Amniotic stem cell (primary cell): ENCODE results near the gene DLAT.
"Not testable (repeated sequence)": the region's sequence is repeated elsewhere in the genome, so short reads cannot be mapped to it uniquely, and the experiment has no call there.

Source experiments
- DNase-seq: peaks from one replicate; lab custom pipeline; 2025; lab: John Stamatoyannopoulos, UW

Gene DLAT

GRCh38 chr11:112024773-112025678 is at the start of gene DLAT:
Gene DLAT, plus strand, starts transcription at chr11:112025408. Its CDS starts 65 bp downstream, at chr11:112025473.
- DNase-seq, result no peak

DNA sequence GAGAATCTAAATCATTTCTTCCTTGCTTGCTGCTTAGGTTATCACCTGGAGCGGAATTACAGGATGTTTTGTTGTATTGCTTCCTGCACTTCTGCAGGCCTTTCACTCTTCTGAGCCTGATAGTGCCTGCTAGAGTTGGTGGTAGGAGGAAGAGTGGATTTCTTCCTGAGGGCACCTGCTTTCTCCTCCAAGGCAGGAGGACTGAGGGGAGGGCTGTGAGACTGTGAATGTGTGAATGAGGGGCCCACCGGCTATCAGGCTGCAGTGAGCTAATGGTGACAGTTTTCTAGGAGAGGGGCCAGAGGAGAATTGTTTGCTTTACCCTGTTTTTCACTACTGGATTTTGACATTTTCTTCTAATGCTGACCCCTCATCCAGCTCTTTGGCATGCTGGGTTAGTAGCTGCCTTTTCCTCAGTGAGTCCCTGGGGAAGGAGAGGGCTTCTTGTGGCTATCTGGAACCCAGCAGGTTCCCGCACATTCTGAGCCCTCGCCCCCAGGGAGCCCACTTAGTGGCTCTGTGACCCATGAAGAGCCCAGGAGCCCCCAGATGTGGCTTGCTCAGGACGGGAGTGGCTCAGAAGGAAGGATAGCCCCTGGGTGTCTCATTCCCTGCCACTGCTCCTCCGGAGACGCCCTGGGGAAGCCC is 49.0 kb upstream of the DLAT start:
- DNase-seq, result no peak

- DNase-seq, result no peak
Observed at GRCh38 chr11:111976767-111977145, 48.5 kb upstream of the DLAT start.

DNA sequence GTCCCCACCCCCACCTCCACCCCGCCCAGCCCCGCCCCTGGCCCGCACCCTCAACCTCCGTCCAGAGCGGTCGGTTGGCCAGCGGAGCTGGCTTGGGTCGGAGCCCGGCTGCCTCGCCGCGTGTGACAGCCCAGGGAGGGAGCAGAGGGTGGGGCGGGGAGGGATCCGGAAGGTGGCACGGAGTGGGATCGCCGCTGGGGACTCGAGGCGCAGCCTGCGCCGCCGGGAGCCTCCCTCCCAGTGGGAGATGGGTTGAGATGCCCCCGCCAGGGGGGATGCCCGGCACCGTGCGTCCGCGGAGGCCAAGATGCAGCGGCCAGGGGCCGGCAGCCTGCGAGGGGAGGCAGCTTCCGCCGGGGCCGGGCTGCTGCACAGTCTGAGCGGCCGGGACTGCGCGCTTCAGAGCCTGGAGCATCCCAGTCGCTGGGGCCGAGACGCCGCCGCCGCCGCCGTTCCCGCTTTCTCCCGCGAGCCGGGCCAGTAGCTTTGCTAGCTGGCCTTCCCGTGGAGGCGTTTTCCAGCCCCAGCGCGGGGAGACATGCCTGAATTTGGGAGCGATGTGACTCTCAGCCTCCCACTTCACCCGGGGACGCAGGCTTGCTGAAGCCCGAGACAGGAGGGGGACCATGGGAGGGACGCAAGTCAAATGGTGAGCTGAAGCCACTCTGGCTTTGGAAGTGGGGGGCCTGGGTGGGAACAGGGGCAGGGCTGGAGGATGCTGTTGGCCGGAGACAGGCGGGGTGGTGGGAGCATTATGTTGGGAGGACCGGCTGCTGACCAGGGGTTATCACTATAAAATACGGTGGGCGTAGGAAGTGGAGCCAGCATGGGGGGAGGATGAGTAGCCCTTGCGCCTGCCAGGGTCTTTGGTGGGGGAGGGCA is 47.8 kb upstream of the DLAT start:
- DNase-seq, result no peak

DNA sequence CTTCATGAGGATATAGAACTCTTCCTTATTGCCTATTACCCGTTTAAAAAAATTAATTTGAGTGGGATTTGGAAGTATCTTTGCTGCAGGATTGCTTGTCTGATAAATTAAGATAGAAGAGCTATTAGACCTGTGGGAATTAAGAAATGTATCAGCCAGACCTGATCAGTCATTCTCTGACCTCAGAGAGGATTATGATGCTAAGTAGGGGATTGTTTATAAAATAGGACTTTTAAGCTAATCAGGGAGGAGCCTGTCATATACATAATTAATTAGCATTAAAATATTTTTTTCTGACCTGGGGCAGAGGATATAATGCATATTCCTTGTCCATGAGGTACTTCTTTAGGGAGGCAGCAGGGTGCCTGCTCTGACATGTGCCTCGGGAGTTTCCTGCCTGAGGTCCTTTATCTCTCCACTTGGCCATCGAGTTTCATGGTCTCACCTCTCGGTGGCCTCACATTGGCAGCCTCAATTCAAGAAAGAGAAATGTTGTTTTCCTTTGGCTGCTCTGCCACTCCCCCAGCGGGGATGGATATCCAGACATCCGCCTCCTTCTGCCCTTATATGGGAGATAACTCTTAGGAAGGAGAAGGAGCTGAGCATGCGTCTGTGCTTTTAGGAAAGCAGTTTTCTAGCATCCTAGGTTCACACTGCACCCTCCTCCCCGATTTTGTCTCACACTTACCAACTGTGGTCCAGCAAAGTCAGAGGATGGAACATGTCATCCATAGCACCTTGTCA is 47.0 kb upstream of the DLAT start:
- DNase-seq, result peak; percentile 70

GRCh38 chr11:111980062-111980461 is 45.1 kb upstream of the DLAT start:
- no peak for DNase-seq

- DNase-seq, result no peak
Observed at GRCh38 chr11:111981270-111981669, 43.9 kb upstream of the DLAT start.

DNA sequence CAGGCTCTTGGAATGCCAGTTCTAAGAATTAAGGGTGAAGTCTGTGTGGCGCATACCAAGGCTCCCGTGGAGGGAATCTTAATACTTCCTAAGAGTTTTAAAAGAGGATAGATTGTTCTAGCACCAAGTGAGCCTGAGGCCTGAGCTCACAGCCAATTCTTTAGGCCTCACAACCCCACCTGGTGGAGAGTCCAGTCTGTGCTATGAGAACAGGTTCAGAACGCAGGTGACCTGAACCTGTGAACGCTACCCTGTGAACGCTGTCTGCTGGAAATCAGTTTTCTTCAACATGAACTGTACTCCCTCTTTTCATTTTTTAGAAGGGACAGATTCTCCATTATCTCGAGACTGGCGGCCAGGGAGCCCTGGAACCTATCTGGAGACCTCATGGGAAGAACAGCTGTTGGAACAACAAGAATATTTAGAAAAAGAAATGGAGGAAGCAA is 43.2 kb upstream of the DLAT start:
- DNase-seq, result no peak

- DNase-seq, result no peak
Observed at GRCh38 chr11:111982541-111983186, 42.5 kb upstream of the DLAT start.

DNA sequence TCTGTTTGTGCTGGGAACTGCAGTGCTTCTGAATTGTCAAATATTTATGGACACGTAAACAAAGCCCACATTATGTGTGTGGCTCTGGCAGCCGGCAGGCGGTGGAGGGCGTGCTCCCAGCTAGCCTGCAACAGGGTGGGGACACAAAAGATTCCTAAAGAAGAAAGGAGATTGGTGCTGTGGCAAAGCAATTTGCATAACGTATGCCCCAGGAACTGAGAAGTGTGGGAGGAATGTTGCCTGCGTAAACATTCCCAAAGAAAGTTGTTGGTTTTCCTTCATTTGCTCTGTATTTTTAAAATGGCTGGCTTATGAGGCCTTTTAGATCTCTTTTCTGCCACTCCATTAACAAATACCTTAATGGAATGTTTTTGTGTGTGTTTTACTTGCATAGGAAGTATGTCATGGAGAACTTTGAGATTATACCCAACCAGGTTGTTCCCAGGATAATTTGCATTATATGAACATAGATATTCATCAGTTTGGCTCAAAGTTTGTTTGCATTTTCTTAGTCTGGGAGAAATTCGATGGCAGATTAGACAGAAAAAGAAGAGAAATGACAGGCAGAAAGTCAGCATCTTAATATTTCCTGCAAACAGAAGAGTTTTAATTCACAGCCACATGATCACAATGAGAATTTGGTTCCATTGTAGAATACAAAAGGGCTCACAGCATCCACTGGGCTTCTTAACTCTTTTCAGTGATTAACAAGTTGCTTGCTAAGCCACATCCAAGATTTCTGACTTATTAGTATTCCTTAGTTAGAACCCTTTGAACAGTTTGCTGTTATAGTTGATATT is 41.8 kb upstream of the DLAT start:
- DNase-seq, result no peak

GRCh38 chr11:111986589-111986988 is 38.6 kb upstream of the DLAT start:
- DNase-seq, result no peak

GRCh38 chr11:111990381-111990780 is 34.8 kb upstream of the DLAT start:
- no peak for DNase-seq

DNA sequence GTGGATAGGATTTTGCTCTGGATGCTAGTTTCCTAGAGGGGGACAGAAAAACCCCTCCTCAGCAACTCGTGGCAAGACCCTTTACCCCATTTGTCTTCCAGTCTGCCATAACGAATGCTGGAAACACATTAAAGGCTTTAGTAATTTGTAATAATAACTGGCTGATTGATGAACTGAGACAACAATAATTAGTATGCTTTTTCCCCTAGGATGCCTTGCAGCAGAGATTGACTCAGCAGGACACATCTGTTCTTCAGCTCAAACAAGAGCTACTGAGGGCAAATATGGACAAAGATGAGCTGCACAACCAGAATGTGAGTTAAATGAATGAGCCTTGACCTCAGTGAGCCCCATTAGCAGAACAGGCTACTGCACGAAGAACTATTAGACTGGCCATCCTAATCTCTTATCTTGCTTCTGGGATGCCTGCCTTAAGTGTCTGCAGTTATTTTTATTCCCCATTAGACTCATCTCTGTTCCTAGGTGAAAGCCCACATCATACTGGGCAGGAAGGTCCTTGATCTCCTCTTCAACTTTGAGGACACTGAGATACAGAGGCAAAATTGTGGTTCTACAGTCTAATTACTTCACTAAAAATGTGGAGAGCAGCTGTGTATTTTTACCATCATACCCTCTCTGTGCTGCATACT is 32.9 kb upstream of the DLAT start:
- no peak for DNase-seq

- no peak for DNase-seq
Observed at GRCh38 chr11:111996129-111996528, 29.1 kb upstream of the DLAT start.

DNA sequence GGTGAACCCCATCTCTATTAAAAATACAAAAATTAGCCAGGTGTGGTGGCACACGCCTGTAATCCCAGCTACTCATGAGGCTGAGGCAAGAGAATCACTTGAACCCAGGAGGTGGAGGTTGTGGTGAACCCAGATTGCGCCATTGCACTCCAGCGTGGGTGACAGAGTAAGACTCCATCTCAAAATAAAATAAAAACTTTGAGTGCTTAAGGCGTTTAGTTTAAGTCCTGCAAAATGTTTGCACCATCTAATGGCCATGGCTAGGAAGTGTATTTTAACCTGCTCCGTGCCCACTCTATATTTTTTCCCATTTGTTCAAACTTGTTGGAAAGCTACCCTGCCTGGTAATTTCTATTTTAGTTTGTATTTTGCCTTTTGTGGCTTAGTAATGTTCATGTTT is 28.5 kb upstream of the DLAT start:
- DNase-seq, result not testable (repeated sequence)

- no peak for DNase-seq
Observed at GRCh38 chr11:111999111-111999510, 26.1 kb upstream of the DLAT start.

GRCh38 chr11:112000703-112001102 is 24.5 kb upstream of the DLAT start:
- DNase-seq, result no peak

DNA sequence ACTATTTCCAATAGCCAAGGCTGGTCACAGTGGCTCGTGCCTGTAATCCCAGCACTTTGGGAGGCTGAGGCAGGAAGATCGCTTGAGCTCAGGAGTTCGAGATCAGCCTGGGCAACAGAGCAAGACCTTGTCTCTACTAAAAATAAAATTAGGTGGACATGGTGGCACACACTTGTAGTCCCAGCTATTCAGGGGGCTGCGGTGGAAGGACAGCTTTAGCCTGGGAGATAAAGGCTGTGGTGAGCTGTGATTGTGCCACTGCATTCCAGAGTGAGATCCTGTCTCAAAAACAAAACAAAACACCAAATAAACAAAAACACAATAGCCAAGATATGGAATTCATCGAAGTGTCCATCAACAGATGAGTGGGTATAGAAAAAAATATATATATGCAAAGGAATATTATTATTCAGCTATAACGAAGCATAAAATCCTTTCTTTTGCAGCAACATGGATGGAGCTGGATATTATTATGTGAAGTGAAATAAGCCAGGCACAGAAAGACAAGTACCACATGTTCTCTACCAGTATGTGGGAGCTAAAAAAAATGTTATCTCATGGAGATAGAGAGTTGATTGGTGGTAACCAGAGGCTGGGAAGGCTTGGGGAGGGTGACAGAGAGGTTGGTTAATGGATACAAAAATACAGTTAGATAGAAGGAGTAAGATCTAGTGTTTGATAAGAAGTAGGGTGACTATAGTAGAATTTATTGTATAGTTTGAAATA is 22.6 kb upstream of the DLAT start:
- DNase-seq, result no peak

DNA sequence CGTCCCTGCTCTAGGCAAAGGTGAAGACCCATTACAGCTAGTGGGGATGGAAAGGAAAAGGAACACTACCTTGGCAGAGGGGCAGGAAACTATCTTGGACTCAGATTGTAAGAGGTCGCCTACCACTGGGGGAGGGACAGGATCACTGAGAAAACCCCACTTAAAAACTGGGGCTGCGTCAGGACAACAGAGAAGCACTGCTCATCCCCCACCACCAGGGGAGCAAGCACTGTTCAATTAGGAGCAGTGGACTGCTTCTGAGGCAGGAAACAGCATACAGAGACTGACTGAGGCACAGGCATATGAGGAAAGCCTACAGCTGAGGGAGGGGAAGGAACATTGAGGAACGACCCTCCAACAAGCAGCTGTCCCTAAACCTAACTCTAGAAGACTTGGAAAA is 20.8 kb upstream of the DLAT start:
- no peak for DNase-seq
